Adrenal gland (tissue), 5 donors: ENCODE measurements around the gene DGKH.
A peak's percentile ranks its signal among the peaks of the same experiment; 100 is the strongest.

Experiments used
- CTCF ChIP-seq, 6 experiments: fragments of 450-650 bp in 4 of 6; fragments of 200-600 bp in 2 of 6; sonication (generic) in 1 of 6; IDR thresholded peaks; 1 replicate in 5 of 6; 2 replicates in 1 of 6; pipeline versions ENCODE4 v1.5.1 to v1.8.0; 2016 to 2021; ENCODE audit warnings: antibody characterized with exemption in 6 of 6, mild to moderate bottlenecking in 2 of 6, moderate library complexity in 1 of 6
- POLR2A ChIP-seq, 2 donors: fragments of 450-650 bp; IDR thresholded peaks; one replicate each; pipeline ENCODE4 v1.6.1; 2017; ENCODE audit warnings: antibody characterized with exemption in 2 of 2, mild to moderate bottlenecking in 2 of 2, moderate library complexity in 1 of 2
- donor health status: DM: no; HTN: no; CAD: no.

GRCh38 chr13:42047561-42048341 is 697 bp upstream of the DGKH start:
- TF ChIP-seq CTCF (IDR thresholded peaks at IDR 0.05): no peak
- TF ChIP-seq POLR2A (IDR thresholded peaks at IDR 0.05): peak in 1 of 2 donors; percentile 40
